Endodermal cell (in vitro differentiated cells): ENCODE measurements around the gene ENDOD1. TPM values are rescaled to one million over a fixed set of nuclear protein-coding genes. Genes with fewer than 3 reads are reported as not detected.
"Not testable (repeated sequence)": the region's sequence is repeated elsewhere in the genome, so short reads cannot be mapped to it uniquely, and the experiment has no call there.

Source experiments
- DNase-seq: peaks from one replicate; pipeline ENCODE4 v3.0.0-alpha.2; 2017
- H3K27ac ChIP-seq: 2 replicates; pipeline ENCODE4 v1.5.1; 2013; ENCODE audit warnings: mild to moderate bottlenecking, low read depth, low read length, moderate library complexity
- H3K27me3 ChIP-seq: 2 replicates; pipeline ENCODE4 v1.6.1; 2013; ENCODE audit warnings: mild to moderate bottlenecking, low read length, moderate library complexity; ENCODE audit not compliant: insufficient read depth, control insufficient read depth, poor library complexity, severe bottlenecking
- H3K36me3 ChIP-seq: 2 replicates; pipeline ENCODE4 v1.7.0; 2013; ENCODE audit warnings: mild to moderate bottlenecking, low read length, moderate library complexity; ENCODE audit not compliant: control insufficient read depth, insufficient read depth
- H3K4me1 ChIP-seq: one replicate; pipeline ENCODE4 v1.7.0; 2013; ENCODE audit warnings: low read length; ENCODE audit not compliant: control insufficient read depth, insufficient read depth
- H3K4me3 ChIP-seq: 2 replicates; pipeline ENCODE4 v1.5.1; 2013; ENCODE audit warnings: mild to moderate bottlenecking, low read length, moderate library complexity
- H3K9ac ChIP-seq: 2 replicates; pipeline ENCODE4 v1.6.1; 2013; ENCODE audit warnings: mild to moderate bottlenecking, low read length, moderate library complexity; ENCODE audit not compliant: poor library complexity, severe bottlenecking; ENCODE audit errors: extremely low read depth
- H3K9me3 ChIP-seq: 2 replicates; pipeline ENCODE4 v1.6.1; 2013; ENCODE audit warnings: mild to moderate bottlenecking, low read length, moderate library complexity; ENCODE audit not compliant: control insufficient read depth
- H3K27ac Mint-ChIP-seq: 2 replicates; pipeline ENCODE4 v1.8.0; 2020; ENCODE audit warnings: mixed read lengths
- H3K27me3 Mint-ChIP-seq: 2 replicates; pipeline ENCODE4 v1.8.0; 2021; ENCODE audit warnings: mild to moderate bottlenecking, mixed read lengths; ENCODE audit not compliant: insufficient read depth
- H3K36me3 Mint-ChIP-seq: 2 replicates; pipeline ENCODE4 v1.8.0; 2020; ENCODE audit warnings: low read depth, mixed read lengths
- H3K4me1 Mint-ChIP-seq: 2 replicates; pipeline ENCODE4 v1.8.0; 2020; ENCODE audit warnings: mixed read lengths
- H3K4me3 Mint-ChIP-seq: 2 replicates; pipeline ENCODE4 v1.8.0; 2020; ENCODE audit warnings: mild to moderate bottlenecking, moderate library complexity, mixed read lengths
- H3K9me3 Mint-ChIP-seq: 2 replicates; pipeline ENCODE4 v1.8.0; 2020; ENCODE audit warnings: mild to moderate bottlenecking, mixed read lengths
- CTCF ChIP-seq: fragments of 200-600 bp; sonication (generic); conservative IDR thresholded peaks from 2 replicates; pipeline ENCODE4 v1.5.0; 2021; ENCODE audit warnings: antibody characterized with exemption, mild to moderate bottlenecking
- WGBS, 2 experiments: methylation state at CpG; one replicate each; pipeline versions ENCODE4 v1.1.5 to v1.1.7; 2013; ENCODE audit warnings: missing lambda C conversion rate in 2 of 2, mixed read lengths in 1 of 2; ENCODE audit not compliant: insufficient coverage in 1 of 2, insufficient read length in 1 of 2; 5-methylcytosine and 5-hydroxymethylcytosine counted together
- total RNA-seq, 2 donors: library from RNA; stranded (reverse); fragmentation: NEBNext Ultra II Directional in 1 of 2; extraction: Animal tissue kit (Norgen Biotek cat#: 25700) in 1 of 2; gene quantifications; 2 replicates in 1 of 2; 3 replicates in 1 of 2; pipeline ENCODE4 v1.2.1, GENCODE V29; 2021

The ENDOD1 gene
- total RNA-seq, 2 donors from 2014 or later, result 1.9 to 2.7 TPM

GRCh38 chr11:95134491-95134890, 44.8 kb downstream of the ENDOD1 start:
- Mint-ChIP-seq H3K4me1 (no peaks in the 10 kb centered on the region), H3K4me3 (no peak overlapping the region), H3K9me3 (no peaks in the 10 kb centered on the region), H3K36me3 (no peaks in the 10 kb centered on the region), H3K27ac (no peak overlapping the region), H3K27me3 (peaks cover 17% of the 10 kb centered on the region)
- H3K9ac ChIP-seq, result no peak overlapping the region
- H3K4me3 ChIP-seq, result no peak overlapping the region
- H3K27ac ChIP-seq, result no peak overlapping the region
- no peaks in the 10 kb centered on the region for H3K36me3 ChIP-seq
- H3K4me1 ChIP-seq, result no peaks in the 10 kb centered on the region
- H3K9me3 ChIP-seq, result no peaks in the 10 kb centered on the region
- peaks cover 18% of the 10 kb centered on the region for H3K27me3 ChIP-seq
- DNase-seq, result no peak
- no peak for TF ChIP-seq CTCF
- whole genome bisulfite sequencing, 2 experiments, result 87 to 92% methylated on average over 4 to 5 of the region's 5 CpGs

- no peak for TF ChIP-seq CTCF
- 89 to 100% methylated on average over 2 to 3 of the region's 6 CpGs for WGBS, 2 experiments
Observed at GRCh38 chr11:95135155-95135554, 45.5 kb downstream of the ENDOD1 start.

GRCh38 chr11:95135880-95136279, 46.2 kb downstream of the ENDOD1 start:
- peaks cover 30% of the 10 kb centered on the region for H3K27me3 Mint-ChIP-seq
- no peak overlapping the region for H3K27ac Mint-ChIP-seq
- no peak for DNase-seq
- Histone ChIP-seq H3K27me3 (peaks cover 32% of the 10 kb centered on the region), H3K36me3 (no peaks in the 10 kb centered on the region), H3K9me3 (no peaks in the 10 kb centered on the region), H3K4me3 (no peak overlapping the region), H3K9ac (no peak overlapping the region), H3K4me1 (no peaks in the 10 kb centered on the region), H3K27ac (no peak overlapping the region)
- no peak for TF ChIP-seq CTCF
- WGBS, 2 experiments, result 93 to 97% methylated on average over 2 of the region's 2 CpGs
- H3K4me3 Mint-ChIP-seq, result no peak overlapping the region
- H3K4me1 Mint-ChIP-seq, result no peaks in the 10 kb centered on the region
- H3K36me3 Mint-ChIP-seq, result no peaks in the 10 kb centered on the region
- no peaks in the 10 kb centered on the region for H3K9me3 Mint-ChIP-seq

More at GRCh38 chr11:95135155-95135554, 45.5 kb downstream of the ENDOD1 start:
- Mint-ChIP-seq H3K4me1 (no peaks in the 10 kb centered on the region), H3K4me3 (no peak overlapping the region), H3K27ac (no peak overlapping the region), H3K36me3 (no peaks in the 10 kb centered on the region), H3K9me3 (no peaks in the 10 kb centered on the region), H3K27me3 (peaks cover 22% of the 10 kb centered on the region)
- Histone ChIP-seq H3K9ac (no peak overlapping the region), H3K27me3 (peaks cover 25% of the 10 kb centered on the region), H3K9me3 (no peaks in the 10 kb centered on the region), H3K36me3 (no peaks in the 10 kb centered on the region), H3K4me1 (no peaks in the 10 kb centered on the region), H3K27ac (no peak overlapping the region), H3K4me3 (no peak overlapping the region)
- DNase-seq, result no peak

- not testable (repeated sequence) for H3K36me3 ChIP-seq, H3K9me3 ChIP-seq, H3K27ac Mint-ChIP-seq, H3K9ac ChIP-seq, DNase-seq, H3K4me1 Mint-ChIP-seq, H3K27ac ChIP-seq, H3K9me3 Mint-ChIP-seq, H3K36me3 Mint-ChIP-seq, H3K4me3 ChIP-seq, H3K4me1 ChIP-seq, H3K4me3 Mint-ChIP-seq
- peaks cover 35% of the 10 kb centered on the region for H3K27me3 Mint-ChIP-seq
- peaks cover 41% of the 10 kb centered on the region for H3K27me3 ChIP-seq
- 96% methylated on average over 4 of the region's 4 CpGs; no CpG with 5 or more reads in 1 of the 2 experiments for WGBS, 2 experiments
Observed at GRCh38 chr11:95136747-95137146, 47.1 kb downstream of the ENDOD1 start.
